Pancreas (tissue), 10 donors: ENCODE measurements around the gene ZFYVE9. TPM values are rescaled to one million over a fixed set of nuclear protein-coding genes. Genes with fewer than 3 reads are reported as not detected.
"Not testable (repeated sequence)": the region's sequence is repeated elsewhere in the genome, so short reads cannot be mapped to it uniquely, and the experiment has no call there.

Experiments
- ATAC-seq, 4 donors: fragments of 200-7000 bp; cut with Tn5 transposase; one replicate each; pipeline versions ENCODE4 v1.8.0 to v1.9.1; 2020; ENCODE audit warnings: mild to moderate bottlenecking in 4 of 4, moderate library complexity in 4 of 4
- DNase-seq, 6 donors: peaks; one replicate each; pipeline ENCODE4 v3.0.0-alpha.2; 2020
- FAIRE-seq: peaks from 2 replicates; lab custom pipeline; 2012; peaks lifted over from hg19 to GRCh38; lab: Jason Lieb, UNC
- H3K27ac ChIP-seq, 4 donors: fragments of 200-600 bp; sonication (generic); 1 replicate in 3 of 4; 2 replicates in 1 of 4; pipeline versions ENCODE4 v1.5.0 to v1.8.0; 2020
- H3K27me3 ChIP-seq, 4 donors: fragments of 200-600 bp; one replicate each; pipeline ENCODE4 v1.8.0; 2021
- H3K36me3 ChIP-seq, 3 donors: fragments of 200-600 bp; sonication (generic) in 1 of 3; one replicate each; pipeline versions ENCODE4 v1.5.0 to v1.8.0; 2020 to 2021
- H3K4me1 ChIP-seq, 3 donors: fragments of 200-600 bp; one replicate each; pipeline ENCODE4 v1.8.0; 2021
- H3K4me3 ChIP-seq, 4 donors: fragments of 200-600 bp; sonication (generic) in 2 of 4; one replicate each; pipeline versions ENCODE4 v1.5.0 to v1.8.0; 2020 to 2021
- H3K9me3 ChIP-seq, 4 donors: fragments of 200-600 bp; one replicate each; pipeline ENCODE4 v1.8.0; 2021
- WGBS, 2 donors: extraction: QIAGEN DNeasy Blood & Tissue Kit; methylation state at CpG; one replicate each; pipeline ENCODE4 v1.1.7; 2013; 5-methylcytosine and 5-hydroxymethylcytosine counted together
- intact Hi-C, 3 donors: fragments of 100-400 bp; cut with DNase I; formaldehyde crosslinking; loops; one replicate each; pipeline versions ENCODE4 v1.11.1 to v1.14.2; 2022
- polyA plus RNA-seq, 2 donors: library from polyadenylated mRNA; stranded (reverse); fragments of 200-250 nt; gene quantifications; one replicate each; pipeline ENCODE4 v1.2.3, GENCODE V29; 2013
- total RNA-seq, 6 donors: library from RNA; stranded (reverse); fragmentation: NEBNext Ultra II Directional in 4 of 6; extraction: Animal tissue kit (Norgen Biotek cat#: 25700) in 4 of 6; gene quantifications; one replicate each; pipeline versions ENCODE4 v1.2.1 to v1.2.4, GENCODE V29; 2021 to 2023
- TF ChIP-seq, protein P1 (sequence below), 4 donors: fragments of 200-600 bp; sonication (generic) in 3 of 4; IDR thresholded peaks; one replicate each; pipeline versions ENCODE4 v1.5.0 to v1.8.0; 2021; ENCODE audit warnings: antibody characterized with exemption in 4 of 4
- donor health status: healthy with polysubstance abuse.
- donor health status: DM: no; HTN: no; CAD: no; lungs with moderate emphysema.
- donor health status: DM: no; HTN: no; CAD: no.
- donor health status: control.
- donor health status: control.
- donor health status: Bipolar disorder and iron deficiency.
- donor health status: DM: yes; HTN: yes; CAD: no.
- donor health status: DM: no; HTN: no; CAD: no.
- donor health status: DM: no; HTN: no; CAD: no.
- donor health status: DM: yes; HTN: yes; CAD: no.

ZFYVE9 gene
- total and polyA plus RNA-seq, 8 donors: 3.0 to 16.9 (median 13.2) TPM

DNA sequence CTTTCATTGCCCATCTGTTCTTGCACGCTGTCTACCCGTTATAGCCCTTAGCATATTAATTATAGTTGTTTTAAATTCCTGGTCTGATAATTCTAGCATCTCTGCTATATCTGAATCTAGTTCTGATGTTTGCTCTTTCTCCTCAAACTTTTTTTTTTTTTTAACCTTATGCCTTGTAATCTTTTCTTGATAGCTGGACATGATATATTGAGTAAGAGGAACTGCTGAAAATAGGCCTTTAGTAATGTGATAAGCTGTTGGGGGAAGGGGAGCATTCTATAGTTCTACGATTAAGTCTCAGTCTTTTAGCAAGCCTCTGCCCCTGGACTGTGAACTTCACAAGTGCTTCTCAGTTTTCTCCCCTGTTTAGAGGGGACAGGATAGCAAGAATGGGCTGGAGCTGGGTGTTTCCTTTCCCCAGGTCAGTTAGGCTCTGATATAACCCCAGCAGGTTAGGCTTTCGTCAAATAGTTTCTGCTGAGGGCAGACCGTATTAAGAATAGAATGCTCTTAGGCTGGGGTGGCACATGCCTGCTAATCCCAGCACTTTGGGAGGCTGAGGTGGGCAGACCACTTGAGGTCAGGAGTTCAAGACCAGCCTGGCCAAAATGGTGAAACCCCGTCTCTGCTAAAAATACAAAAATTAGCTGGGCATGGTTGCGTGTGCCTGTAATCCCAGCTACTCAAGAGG is 62.2 kb downstream of the ZFYVE9 start:
- intact Hi-C loops: no loop called here
- 78 to 83% methylated on average over 7 of the region's 7 CpGs for WGBS, 2 donors
- no peak for DNase-seq

DNA sequence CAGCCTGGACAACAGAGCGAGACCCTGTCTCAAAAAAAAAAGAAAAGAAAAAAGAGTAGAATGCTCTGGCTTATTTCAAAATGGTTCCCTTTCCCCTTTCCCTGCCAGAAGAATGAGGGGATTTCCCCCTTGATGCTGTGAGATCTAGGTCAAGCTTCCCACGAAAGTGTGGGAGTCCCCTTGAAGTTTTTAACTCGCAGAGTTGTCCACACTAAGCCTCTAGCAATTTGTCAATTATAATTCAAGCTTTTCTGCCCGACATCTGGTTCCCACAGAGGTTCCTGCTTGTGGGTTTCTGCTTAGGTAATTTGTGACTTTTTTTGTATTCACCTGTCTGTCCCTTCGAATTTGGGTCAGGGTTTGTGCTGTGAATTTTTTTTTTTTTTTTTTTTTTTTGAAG is 62.8 kb downstream of the ZFYVE9 start:
- DNase-seq (no peak), ATAC-seq (no peak), FAIRE-seq (no peak)
- intact Hi-C loops: no loop called here
- 67 to 81% methylated on average over 5 of the region's 5 CpGs for WGBS, 2 donors
- no peaks in the 10 kb centered on the region for H3K9me3 ChIP-seq
- no peak overlapping the region for H3K27ac ChIP-seq
- TF ChIP-seq, protein P1, sequence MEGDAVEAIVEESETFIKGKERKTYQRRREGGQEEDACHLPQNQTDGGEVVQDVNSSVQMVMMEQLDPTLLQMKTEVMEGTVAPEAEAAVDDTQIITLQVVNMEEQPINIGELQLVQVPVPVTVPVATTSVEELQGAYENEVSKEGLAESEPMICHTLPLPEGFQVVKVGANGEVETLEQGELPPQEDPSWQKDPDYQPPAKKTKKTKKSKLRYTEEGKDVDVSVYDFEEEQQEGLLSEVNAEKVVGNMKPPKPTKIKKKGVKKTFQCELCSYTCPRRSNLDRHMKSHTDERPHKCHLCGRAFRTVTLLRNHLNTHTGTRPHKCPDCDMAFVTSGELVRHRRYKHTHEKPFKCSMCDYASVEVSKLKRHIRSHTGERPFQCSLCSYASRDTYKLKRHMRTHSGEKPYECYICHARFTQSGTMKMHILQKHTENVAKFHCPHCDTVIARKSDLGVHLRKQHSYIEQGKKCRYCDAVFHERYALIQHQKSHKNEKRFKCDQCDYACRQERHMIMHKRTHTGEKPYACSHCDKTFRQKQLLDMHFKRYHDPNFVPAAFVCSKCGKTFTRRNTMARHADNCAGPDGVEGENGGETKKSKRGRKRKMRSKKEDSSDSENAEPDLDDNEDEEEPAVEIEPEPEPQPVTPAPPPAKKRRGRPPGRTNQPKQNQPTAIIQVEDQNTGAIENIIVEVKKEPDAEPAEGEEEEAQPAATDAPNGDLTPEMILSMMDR (IDR thresholded peaks at IDR 0.05): no peak
- H3K36me3 ChIP-seq: no peaks in the 10 kb centered on the region
- no peaks in the 10 kb centered on the region for H3K27me3 ChIP-seq
- no peak overlapping the region for H3K4me3 ChIP-seq
- H3K4me1 ChIP-seq: peaks cover 0 to 6% (median 3%) of the 10 kb centered on the region in 3 donors

More for the DNA sequence above, 62.2 kb downstream of the ZFYVE9 start:
- TF ChIP-seq, protein P1 (IDR thresholded peaks at IDR 0.05): no peak
- peaks cover 0 to 6% (median 3%) of the 10 kb centered on the region in 3 donors for H3K4me1 ChIP-seq
- no peak overlapping the region for H3K4me3 ChIP-seq
- no peaks in the 10 kb centered on the region for H3K27me3 ChIP-seq
- FAIRE-seq: no peak
- no peak overlapping the region for H3K27ac ChIP-seq
- no peaks in the 10 kb centered on the region for H3K9me3 ChIP-seq
- no peaks in the 10 kb centered on the region for H3K36me3 ChIP-seq
- ATAC-seq: no peak

- intact Hi-C loops, H3K4me3 ChIP-seq, DNase-seq, FAIRE-seq, ATAC-seq, H3K27ac ChIP-seq, H3K27me3 ChIP-seq, H3K4me1 ChIP-seq, H3K36me3 ChIP-seq, H3K9me3 ChIP-seq: not testable (repeated sequence)
- WGBS, 2 donors: 88 to 89% methylated on average over 8 of the region's 8 CpGs
These were observed 64.8 kb downstream of the ZFYVE9 start for GRCh38 chr1:52206686-52207085.

GRCh38 chr1:52209429-52209828 is 67.5 kb downstream of the ZFYVE9 start:
- FAIRE-seq: no peak
- no peak for DNase-seq
- 93 to 95% methylated on average over 2 of the region's 2 CpGs for WGBS, 2 donors
- Histone ChIP-seq H3K27ac (no peak overlapping the region), H3K9me3 (no peaks in the 10 kb centered on the region), H3K36me3 (no peaks in the 10 kb centered on the region), H3K27me3 (no peaks in the 10 kb centered on the region), H3K4me3 (no peak overlapping the region), H3K4me1 (peaks cover 0 to 6% (median 3%) of the 10 kb centered on the region in 3 donors)
- ATAC-seq: no peak
- TF ChIP-seq, protein P1 (IDR thresholded peaks at IDR 0.05): no peak
- intact Hi-C loops: no loop called here

GRCh38 chr1:52210044-52210443 is 68.2 kb downstream of the ZFYVE9 start:
- Histone ChIP-seq H3K36me3 (no peaks in the 10 kb centered on the region), H3K9me3 (no peaks in the 10 kb centered on the region), H3K27ac (no peak overlapping the region), H3K4me1 (peaks cover 2 to 6% (median 3%) of the 10 kb centered on the region in 3 donors), H3K27me3 (no peaks in the 10 kb centered on the region), H3K4me3 (no peak overlapping the region)
- ATAC-seq: no peak
- TF ChIP-seq, protein P1 (IDR thresholded peaks at IDR 0.05): no peak
- no peak for FAIRE-seq
- no peak for DNase-seq
- intact Hi-C loops: no loop called here
- WGBS, 2 donors: 96 to 99% methylated on average over 3 of the region's 3 CpGs
